ENCODE results near the gene SMOC2.

DNA sequence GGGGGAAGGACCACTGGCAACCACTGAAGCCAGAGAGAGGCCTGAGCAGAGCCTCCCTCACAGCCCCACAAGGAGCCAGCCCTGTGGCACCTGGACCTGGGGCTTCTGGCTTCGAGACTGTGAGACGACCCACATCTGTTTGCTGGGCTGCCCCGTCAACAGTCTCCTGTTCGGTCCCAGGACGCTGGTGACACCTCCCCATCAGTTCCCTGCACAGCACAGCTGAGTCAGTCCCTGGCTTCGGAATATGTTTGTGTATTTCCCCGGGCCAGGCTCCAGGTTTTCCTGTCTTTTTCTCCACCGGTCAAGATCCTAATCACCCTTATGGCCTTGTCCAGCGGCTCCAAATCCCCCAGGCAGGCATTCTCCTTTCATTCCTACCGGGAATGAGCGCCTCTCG is 46.4 kb upstream of the SMOC2 start:
- TF ChIP-seq POLR2A (IDR thresholded peaks at IDR 0.05), result no peak
- TF ChIP-seq, protein P1, sequence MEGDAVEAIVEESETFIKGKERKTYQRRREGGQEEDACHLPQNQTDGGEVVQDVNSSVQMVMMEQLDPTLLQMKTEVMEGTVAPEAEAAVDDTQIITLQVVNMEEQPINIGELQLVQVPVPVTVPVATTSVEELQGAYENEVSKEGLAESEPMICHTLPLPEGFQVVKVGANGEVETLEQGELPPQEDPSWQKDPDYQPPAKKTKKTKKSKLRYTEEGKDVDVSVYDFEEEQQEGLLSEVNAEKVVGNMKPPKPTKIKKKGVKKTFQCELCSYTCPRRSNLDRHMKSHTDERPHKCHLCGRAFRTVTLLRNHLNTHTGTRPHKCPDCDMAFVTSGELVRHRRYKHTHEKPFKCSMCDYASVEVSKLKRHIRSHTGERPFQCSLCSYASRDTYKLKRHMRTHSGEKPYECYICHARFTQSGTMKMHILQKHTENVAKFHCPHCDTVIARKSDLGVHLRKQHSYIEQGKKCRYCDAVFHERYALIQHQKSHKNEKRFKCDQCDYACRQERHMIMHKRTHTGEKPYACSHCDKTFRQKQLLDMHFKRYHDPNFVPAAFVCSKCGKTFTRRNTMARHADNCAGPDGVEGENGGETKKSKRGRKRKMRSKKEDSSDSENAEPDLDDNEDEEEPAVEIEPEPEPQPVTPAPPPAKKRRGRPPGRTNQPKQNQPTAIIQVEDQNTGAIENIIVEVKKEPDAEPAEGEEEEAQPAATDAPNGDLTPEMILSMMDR (IDR thresholded peaks at IDR 0.05), result no peak

Measured in breast epithelium (tissue), 3 donors.